ENCODE results near the gene ALDH3A1. TPM values are rescaled to one million over a fixed set of nuclear protein-coding genes. Genes with fewer than 3 reads are reported as not detected.
"Not testable (repeated sequence)": the region's sequence is repeated elsewhere in the genome, so short reads cannot be mapped to it uniquely, and the experiment has no call there.

The ALDH3A1 gene
- total RNA-seq, 2 experiments from 2014 or later = 0.14 TPM; not detected in 1

- intact Hi-C loops (cut with micrococcal nuclease) = loop anchor here (5.0 kb wide), 2 partner anchors 42 to 408 kb away; partner anchors contain the start of gene B9D1
- peaks cover 71% of the 10 kb centered on the region for H3K4me1 Mint-ChIP-seq (ENCODE audit: low read depth)
- H3K4me3 Mint-ChIP-seq = no peak overlapping the region
- H3K27ac Mint-ChIP-seq = peak overlapping the region; percentile 56
- peaks cover under 1% of the 10 kb centered on the region for H3K36me3 Mint-ChIP-seq
- H3K9me3 Mint-ChIP-seq = no peaks in the 10 kb centered on the region
- CTCF ChIA-PET = interaction anchor here (1.0 to 2.8 kb wide), 2 partner anchors 7 to 26 kb away, joined by 3 to 18 read pairs; no protein-coding TSS in a partner anchor
- no peaks in the 10 kb centered on the region for H3K27me3 Mint-ChIP-seq
- POLR2A ChIA-PET = no interaction called here
- DNase-seq = no peak
These were observed 22.0 kb upstream of the ALDH3A1 start for GRCh38 chr17:19769946-19770652.

- ChIA-PET CTCF (interaction anchor here (1.0 to 11.7 kb wide), 6 partner anchors 8 to 253 kb away, joined by 3 to 233 read pairs (median 16); partner anchors contain the start of gene ALDH3A2), POLR2A (no interaction called here)
- peaks cover 60% of the 10 kb centered on the region for H3K4me1 Mint-ChIP-seq (ENCODE audit: low read depth)
- peak; percentile 57 for DNase-seq
- no peaks in the 10 kb centered on the region for H3K9me3 Mint-ChIP-seq
- peak overlapping the region; percentile 74 for H3K27ac Mint-ChIP-seq
- H3K4me3 Mint-ChIP-seq = peak overlapping the region; percentile 20
- H3K36me3 Mint-ChIP-seq = no peaks in the 10 kb centered on the region
- intact Hi-C loops (cut with micrococcal nuclease) = loop anchor here (5.0 kb wide), 1 partner anchor 406 kb away; the partner anchor contains the start of gene B9D1
- no peaks in the 10 kb centered on the region for H3K27me3 Mint-ChIP-seq
These were observed 20.1 kb upstream of the ALDH3A1 start for GRCh38 chr17:19768046-19768782.

GRCh38 chr17:19766421-19767270, 18.5 kb upstream of the ALDH3A1 start:
- Mint-ChIP-seq H3K36me3 (no peaks in the 10 kb centered on the region), H3K27me3 (no peaks in the 10 kb centered on the region), H3K9me3 (no peaks in the 10 kb centered on the region), H3K4me1 (ENCODE audit: low read depth) (peaks cover 46% of the 10 kb centered on the region), H3K27ac (peak overlapping the region; percentile 5), H3K4me3 (no peak overlapping the region)
- ChIA-PET POLR2A (interaction anchor here (1.0 kb wide), 1 partner anchor 118 kb away, joined by 3 read pairs; the partner anchor contains the start of gene ALDH3A2), CTCF (interaction anchor here (0.6 to 11.7 kb wide), 39 partner anchors 9 to 486 kb away, joined by 3 to 233 read pairs (median 3); partner anchors contain the start of genes ALDH3A2, B9D1 and MAPK7)
- DNase-seq = peak; percentile 86
- intact Hi-C loops (cut with micrococcal nuclease) = loop anchor here (1.0 to 5.0 kb wide), 3 partner anchors 118 to 404 kb away; partner anchors contain the start of genes ALDH3A2 and B9D1

GRCh38 chr17:19766016-19766415, 17.9 kb upstream of the ALDH3A1 start:
- intact Hi-C loops (cut with micrococcal nuclease) = loop anchor here (1.0 to 5.0 kb wide), 3 partner anchors 117 to 404 kb away; partner anchors contain the start of genes ALDH3A2 and B9D1
- POLR2A ChIA-PET = no interaction called here

GRCh38 chr17:19763991-19764390, 15.9 kb upstream of the ALDH3A1 start:
- DNase-seq; H3K9me3 Mint-ChIP-seq; H3K27ac Mint-ChIP-seq; H3K4me3 Mint-ChIP-seq; H3K36me3 Mint-ChIP-seq; intact Hi-C loops (cut with micrococcal nuclease); H3K27me3 Mint-ChIP-seq: not testable (repeated sequence)
- ChIA-PET POLR2A (interaction anchor here (0.6 kb wide), 1 partner anchor 102 kb away, joined by 3 read pairs; no protein-coding TSS in a partner anchor), CTCF (interaction anchor here (1.2 to 11.7 kb wide), 9 partner anchors 18 to 401 kb away, joined by 3 to 233 read pairs (median 11); partner anchors contain the start of genes ALDH3A1, ALDH3A2 and B9D1)
- H3K4me1 Mint-ChIP-seq (ENCODE audit: low read depth) = peaks cover 23% of the 10 kb centered on the region

More at GRCh38 chr17:19766016-19766415, 17.9 kb upstream of the ALDH3A1 start:
- Mint-ChIP-seq H3K4me3 (no peak overlapping the region), H3K36me3 (no peaks in the 10 kb centered on the region), H3K4me1 (ENCODE audit: low read depth) (peaks cover 39% of the 10 kb centered on the region), H3K27ac (no peak overlapping the region), H3K9me3 (no peaks in the 10 kb centered on the region), H3K27me3 (no peaks in the 10 kb centered on the region)
- CTCF ChIA-PET = interaction anchor here (0.6 to 11.7 kb wide), 29 partner anchors 8 to 486 kb away, joined by 3 to 233 read pairs (median 4); partner anchors contain the start of genes ALDH3A2, B9D1 and MAPK7
- DNase-seq = no peak

- Mint-ChIP-seq H3K9me3 (no peaks in the 10 kb centered on the region), H3K4me3 (no peak overlapping the region), H3K27ac (no peak overlapping the region), H3K4me1 (ENCODE audit: low read depth) (peaks cover 19% of the 10 kb centered on the region), H3K36me3 (no peaks in the 10 kb centered on the region), H3K27me3 (no peaks in the 10 kb centered on the region)
- intact Hi-C loops (cut with micrococcal nuclease) = no loop called here
- DNase-seq = no peak
- ChIA-PET CTCF (interaction anchor here (0.9 to 11.7 kb wide), 26 partner anchors 8 to 525 kb away, joined by 3 to 233 read pairs (median 4); partner anchors contain the start of genes ALDH3A1, ALDH3A2 and B9D1), POLR2A (no interaction called here)
These were observed 15.3 kb upstream of the ALDH3A1 start for GRCh38 chr17:19763416-19763815.

GRCh38 chr17:19762515-19762961, 14.4 kb upstream of the ALDH3A1 start:
- Mint-ChIP-seq H3K9me3 (no peaks in the 10 kb centered on the region), H3K36me3 (no peaks in the 10 kb centered on the region), H3K4me1 (ENCODE audit: low read depth) (peaks cover 11% of the 10 kb centered on the region), H3K27ac (no peak overlapping the region), H3K27me3 (no peaks in the 10 kb centered on the region), H3K4me3 (no peak overlapping the region)
- peak; percentile 82 for DNase-seq
- ChIA-PET POLR2A (interaction anchor here (0.6 kb wide), 1 partner anchor 400 kb away, joined by 3 read pairs; the partner anchor contains the start of gene B9D1), CTCF (interaction anchor here (0.6 to 11.7 kb wide), 46 partner anchors 9 to 524 kb away, joined by 3 to 233 read pairs (median 4); partner anchors contain the start of genes AKAP10, ALDH3A1, ALDH3A2 and B9D1)
- intact Hi-C loops (cut with micrococcal nuclease) = loop anchor here (1.0 kb wide), 1 partner anchor 248 kb away; no protein-coding TSS in a partner anchor

GRCh38 chr17:19760746-19761145, 12.6 kb upstream of the ALDH3A1 start:
- no peaks in the 10 kb centered on the region for H3K36me3 Mint-ChIP-seq
- no peaks in the 10 kb centered on the region for H3K9me3 Mint-ChIP-seq
- intact Hi-C loops (cut with micrococcal nuclease) = no loop called here
- no peak overlapping the region for H3K27ac Mint-ChIP-seq
- CTCF ChIA-PET = interaction anchor here (0.6 to 11.7 kb wide), 5 partner anchors 9 to 519 kb away, joined by 3 to 233 read pairs (median 31); partner anchors contain the start of genes ALDH3A1 and B9D1
- POLR2A ChIA-PET = no interaction called here
- H3K27me3 Mint-ChIP-seq = no peaks in the 10 kb centered on the region
- peaks cover 4% of the 10 kb centered on the region for H3K4me1 Mint-ChIP-seq (ENCODE audit: low read depth)
- H3K4me3 Mint-ChIP-seq = no peak overlapping the region
- DNase-seq = no peak

- no peak for DNase-seq
- ChIA-PET POLR2A (no interaction called here), CTCF (interaction anchor here (0.7 to 11.7 kb wide), 4 partner anchors 15 to 397 kb away, joined by 4 to 233 read pairs (median 40); partner anchors contain the start of genes ALDH3A1 and B9D1)
- Mint-ChIP-seq H3K36me3 (no peaks in the 10 kb centered on the region), H3K27me3 (no peaks in the 10 kb centered on the region), H3K9me3 (no peaks in the 10 kb centered on the region), H3K4me1 (ENCODE audit: low read depth) (peaks cover 7% of the 10 kb centered on the region), H3K4me3 (no peak overlapping the region), H3K27ac (no peak overlapping the region)
- intact Hi-C loops (cut with micrococcal nuclease) = no loop called here
These were observed 11.8 kb upstream of the ALDH3A1 start for GRCh38 chr17:19759568-19760549.

All from activated CD4-positive, alpha-beta memory T cell treated with anti-CD3 and anti-CD28 coated beads for 36 hours (primary cell).